ENCODE data around the gene DCAF11. TPM values are rescaled to one million over a fixed set of nuclear protein-coding genes. Genes with fewer than 3 reads are reported as not detected.

Gene DCAF11
- total and polyA plus RNA-seq, 4 donors = 26.4 to 153 (median 64.2) TPM

- Histone ChIP-seq H3K27ac (ENCODE audit: low read depth in 1 of 2, low read length in 1 of 2) (no peak overlapping the region), H3K4me3 (no peak overlapping the region), H3K27me3 (ENCODE audit: control insufficient read depth in 3 of 3, insufficient read depth in 3 of 3, low read length in 2 of 3) (peaks cover 0 to 8% (median 0%) of the 10 kb centered on the region in 3 donors), H3K9ac (ENCODE audit: insufficient read depth in 1 of 2, low read length in 2 of 2) (no peak overlapping the region), H3K4me1 (ENCODE audit: control insufficient read depth in 5 of 5, insufficient read depth in 5 of 5, low read length in 5 of 5) (no peaks in the 10 kb centered on the region), H3K9me3 (ENCODE audit: control insufficient read depth in 4 of 4, insufficient read depth in 3 of 4, low read length in 3 of 4) (peaks cover 0 to 2% (median 0%) of the 10 kb centered on the region in 4 donors), H3K36me3 (ENCODE audit: control insufficient read depth in 4 of 4, insufficient read depth in 4 of 4, low read length in 4 of 4) (no peaks in the 10 kb centered on the region)
- no peak for DNase-seq
- 86 to 93% methylated on average over 6 of the region's 6 CpGs for WGBS, 2 donors
- no peak for TF ChIP-seq CTCF (IDR thresholded peaks at IDR 0.05; ENCODE audit: control extremely low read depth, extremely low read depth)
- ATAC-seq (ENCODE audit: insufficient read depth, low FRiP score) = no peak
These were observed 45.2 kb upstream of the DCAF11 start for GRCh38 chr14:24069411-24069735.

GRCh38 chr14:24070285-24071143, 44.1 kb upstream of the DCAF11 start:
- H3K36me3 ChIP-seq (ENCODE audit: control insufficient read depth in 4 of 4, insufficient read depth in 4 of 4, low read length in 4 of 4) = no peaks in the 10 kb centered on the region
- 63 to 76% methylated on average over 10 of the region's 10 CpGs for WGBS, 2 donors
- peaks cover 0 to 8% (median 0%) of the 10 kb centered on the region in 3 donors for H3K27me3 ChIP-seq (ENCODE audit: control insufficient read depth in 3 of 3, insufficient read depth in 3 of 3, low read length in 2 of 3)
- DNase-seq = no peak
- peaks cover 0 to 2% (median 0%) of the 10 kb centered on the region in 4 donors for H3K9me3 ChIP-seq (ENCODE audit: control insufficient read depth in 4 of 4, insufficient read depth in 3 of 4, low read length in 3 of 4)
- H3K4me3 ChIP-seq = no peak overlapping the region
- H3K9ac ChIP-seq (ENCODE audit: insufficient read depth in 1 of 2, low read length in 2 of 2) = no peak overlapping the region
- ATAC-seq (ENCODE audit: insufficient read depth, low FRiP score) = no peak
- H3K4me1 ChIP-seq (ENCODE audit: control insufficient read depth in 5 of 5, insufficient read depth in 5 of 5, low read length in 5 of 5) = no peaks in the 10 kb centered on the region
- no peak for TF ChIP-seq CTCF (IDR thresholded peaks at IDR 0.05; ENCODE audit: control extremely low read depth, extremely low read depth)
- H3K27ac ChIP-seq (ENCODE audit: low read depth in 1 of 2, low read length in 1 of 2) = no peak overlapping the region

- DNase-seq = no peak
- no peak for TF ChIP-seq CTCF (IDR thresholded peaks at IDR 0.05; ENCODE audit: control extremely low read depth, extremely low read depth)
- Histone ChIP-seq H3K27me3 (ENCODE audit: control insufficient read depth in 3 of 3, insufficient read depth in 3 of 3, low read length in 2 of 3) (peaks cover 0 to 8% (median 0%) of the 10 kb centered on the region in 3 donors), H3K9me3 (ENCODE audit: control insufficient read depth in 4 of 4, insufficient read depth in 3 of 4, low read length in 3 of 4) (peaks cover 0 to 2% (median 0%) of the 10 kb centered on the region in 4 donors), H3K9ac (ENCODE audit: insufficient read depth in 1 of 2, low read length in 2 of 2) (no peak within 1 kb of the TSS), H3K4me1 (ENCODE audit: control insufficient read depth in 5 of 5, insufficient read depth in 5 of 5, low read length in 5 of 5) (no peaks in the 10 kb centered on the region), H3K27ac (ENCODE audit: low read depth in 1 of 2, low read length in 1 of 2) (no peak within 1 kb of the TSS), H3K4me3 (no peak within 1 kb of the TSS), H3K36me3 (ENCODE audit: control insufficient read depth in 4 of 4, insufficient read depth in 4 of 4, low read length in 4 of 4) (no peaks in the 10 kb centered on the region)
- ATAC-seq (ENCODE audit: insufficient read depth, low FRiP score) = no peak
- 57 to 65% methylated on average over 12 to 19 of the region's 19 CpGs for WGBS, 2 donors
These were observed 43.4 kb upstream of the DCAF11 start, which contains the start of gene CPNE6 for GRCh38 chr14:24071144-24071697. CPNE6 (plus strand) TSS chr14:24071562; CDS start chr14:24072937, 1,375 bp downstream.
